ENCODE results near the gene MMP24OS.
"Not testable (repeated sequence)": the region's sequence is repeated elsewhere in the genome, so short reads cannot be mapped to it uniquely, and the experiment has no call there.

The MMP24OS gene

GRCh38 chr20:35260426-35260825, 17.5 kb downstream of the MMP24OS start:
- no peak overlapping the region for H3K4me3 ChIP-seq
- no peak for DNase-seq
- H3K36me3 ChIP-seq, result peaks cover 6 to 16% (median 7%) of the 10 kb centered on the region in 3 donors
- no peaks in the 10 kb centered on the region for H3K27me3 ChIP-seq
- peaks cover 0 to 27% (median 12%) of the 10 kb centered on the region in 4 donors for H3K4me1 ChIP-seq
- no peak overlapping the region for H3K27ac ChIP-seq
- no peaks in the 10 kb centered on the region for H3K9me3 ChIP-seq
- intact Hi-C loops (cut with DNase I; ENCODE audit: low total_unique reads), result no loop called here
- TF ChIP-seq CTCF (IDR thresholded peaks at IDR 0.05), result no peak

- intact Hi-C loops (cut with DNase I; ENCODE audit: low total_unique reads), result no loop called here
- Histone ChIP-seq H3K27ac (no peak overlapping the region), H3K4me3 (no peak overlapping the region), H3K4me1 (peaks cover 0 to 13% (median 2%) of the 10 kb centered on the region in 4 donors), H3K27me3 (no peaks in the 10 kb centered on the region), H3K9me3 (no peaks in the 10 kb centered on the region), H3K36me3 (peaks cover 0 to 9% (median 0%) of the 10 kb centered on the region in 3 donors)
- no peak for TF ChIP-seq CTCF (IDR thresholded peaks at IDR 0.05)
- DNase-seq, result no peak
Observed at GRCh38 chr20:35257175-35257909, 20.6 kb downstream of the MMP24OS start.

- intact Hi-C loops (cut with DNase I; ENCODE audit: low total_unique reads), result no loop called here
- Histone ChIP-seq H3K4me3 (no peak overlapping the region), H3K27me3 (no peaks in the 10 kb centered on the region), H3K36me3 (peaks cover 0 to 12% (median 0%) of the 10 kb centered on the region in 3 donors), H3K9me3 (no peaks in the 10 kb centered on the region), H3K27ac (no peak overlapping the region), H3K4me1 (peaks cover 0 to 8% (median 2%) of the 10 kb centered on the region in 4 donors)
- no peak for DNase-seq
- no peak for TF ChIP-seq CTCF (IDR thresholded peaks at IDR 0.05)
Observed at GRCh38 chr20:35254448-35254999, 23.4 kb downstream of the MMP24OS start.

GRCh38 chr20:35253010-35253409, 24.9 kb downstream of the MMP24OS start:
- no peak for DNase-seq
- TF ChIP-seq CTCF (IDR thresholded peaks at IDR 0.05), result no peak
- H3K36me3 ChIP-seq, result peaks cover 0 to 12% (median 0%) of the 10 kb centered on the region in 3 donors
- no peaks in the 10 kb centered on the region for H3K9me3 ChIP-seq
- no peaks in the 10 kb centered on the region for H3K27me3 ChIP-seq
- no peak overlapping the region for H3K4me3 ChIP-seq
- H3K27ac ChIP-seq, result no peak overlapping the region
- H3K4me1 ChIP-seq, result peaks cover 0 to 8% (median 2%) of the 10 kb centered on the region in 4 donors
- intact Hi-C loops (cut with DNase I; ENCODE audit: low total_unique reads), result no loop called here

- H3K4me1 ChIP-seq; intact Hi-C loops (cut with DNase I; ENCODE audit: low total_unique reads); H3K4me3 ChIP-seq; H3K9me3 ChIP-seq; H3K27me3 ChIP-seq; H3K27ac ChIP-seq; DNase-seq: not testable (repeated sequence)
- H3K36me3 ChIP-seq, result peaks cover 0 to 12% (median 2%) of the 10 kb centered on the region in 3 donors
Observed at GRCh38 chr20:35252598-35252997, 25.3 kb downstream of the MMP24OS start.

GRCh38 chr20:35252037-35252461, 25.9 kb downstream of the MMP24OS start:
- intact Hi-C loops (cut with DNase I; ENCODE audit: low total_unique reads), result no loop called here
- Histone ChIP-seq H3K4me1 (no peaks in the 10 kb centered on the region), H3K27ac (no peak overlapping the region), H3K36me3 (peaks cover 0 to 12% (median 6%) of the 10 kb centered on the region in 3 donors), H3K9me3 (no peaks in the 10 kb centered on the region), H3K4me3 (no peak overlapping the region), H3K27me3 (no peaks in the 10 kb centered on the region)
- DNase-seq, result no peak
- no peak for TF ChIP-seq CTCF (IDR thresholded peaks at IDR 0.05)
